Measurements from ENCODE around the gene CR1L.
A peak's percentile ranks its signal among the peaks of the same experiment; 100 is the strongest.
"Not testable (repeated sequence)": the region's sequence is repeated elsewhere in the genome, so short reads cannot be mapped to it uniquely, and the experiment has no call there.

The CR1L gene

DNA sequence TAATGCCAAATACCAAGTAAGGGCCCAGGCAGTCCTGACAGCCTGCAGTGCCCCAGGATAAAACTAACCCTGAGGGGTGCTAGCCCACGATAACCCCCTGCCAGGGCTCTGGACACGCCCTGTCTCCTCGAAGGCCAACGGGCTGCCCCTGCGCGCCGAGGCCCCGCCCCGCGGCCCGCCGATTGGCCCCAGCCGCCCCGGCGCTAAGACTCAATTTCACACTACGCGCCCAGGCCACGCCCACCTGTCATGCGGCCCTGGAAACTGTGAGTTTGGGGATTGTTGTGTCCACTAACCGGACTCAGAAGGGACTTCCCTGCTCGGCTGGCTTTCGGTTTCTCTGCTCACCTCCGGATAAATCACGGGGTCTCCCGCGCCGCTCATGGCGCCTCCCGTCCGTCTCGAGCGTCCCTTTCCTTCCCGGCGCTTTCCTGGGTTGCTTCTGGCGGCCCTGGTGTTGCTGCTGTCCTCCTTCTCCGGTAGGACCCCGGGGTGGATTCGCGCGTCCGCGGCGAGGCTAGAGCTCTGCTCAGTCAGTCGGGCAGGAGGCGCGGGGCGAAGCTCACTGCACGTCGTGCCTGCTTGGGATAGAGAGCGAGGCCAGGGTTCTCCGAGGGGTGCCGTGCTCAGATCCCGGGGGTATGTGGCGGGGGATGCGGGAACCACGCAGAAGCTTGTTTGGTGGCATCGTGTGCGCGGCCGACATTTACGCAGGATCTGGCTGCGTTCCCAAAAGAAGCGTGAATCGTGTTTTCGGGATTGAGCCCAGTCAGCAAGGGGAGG lies at the start of gene CR1L:
Gene CR1L (plus strand): TSS at position 282 of the 783 bp plus-strand sequence. CDS start 101 bp downstream, at position 383.
- TF ChIP-seq, protein P1, sequence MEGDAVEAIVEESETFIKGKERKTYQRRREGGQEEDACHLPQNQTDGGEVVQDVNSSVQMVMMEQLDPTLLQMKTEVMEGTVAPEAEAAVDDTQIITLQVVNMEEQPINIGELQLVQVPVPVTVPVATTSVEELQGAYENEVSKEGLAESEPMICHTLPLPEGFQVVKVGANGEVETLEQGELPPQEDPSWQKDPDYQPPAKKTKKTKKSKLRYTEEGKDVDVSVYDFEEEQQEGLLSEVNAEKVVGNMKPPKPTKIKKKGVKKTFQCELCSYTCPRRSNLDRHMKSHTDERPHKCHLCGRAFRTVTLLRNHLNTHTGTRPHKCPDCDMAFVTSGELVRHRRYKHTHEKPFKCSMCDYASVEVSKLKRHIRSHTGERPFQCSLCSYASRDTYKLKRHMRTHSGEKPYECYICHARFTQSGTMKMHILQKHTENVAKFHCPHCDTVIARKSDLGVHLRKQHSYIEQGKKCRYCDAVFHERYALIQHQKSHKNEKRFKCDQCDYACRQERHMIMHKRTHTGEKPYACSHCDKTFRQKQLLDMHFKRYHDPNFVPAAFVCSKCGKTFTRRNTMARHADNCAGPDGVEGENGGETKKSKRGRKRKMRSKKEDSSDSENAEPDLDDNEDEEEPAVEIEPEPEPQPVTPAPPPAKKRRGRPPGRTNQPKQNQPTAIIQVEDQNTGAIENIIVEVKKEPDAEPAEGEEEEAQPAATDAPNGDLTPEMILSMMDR (conservative IDR thresholded peaks at IDR 0.05): no peak
- no peak within 1 kb of the TSS for H3K27ac ChIP-seq

DNA sequence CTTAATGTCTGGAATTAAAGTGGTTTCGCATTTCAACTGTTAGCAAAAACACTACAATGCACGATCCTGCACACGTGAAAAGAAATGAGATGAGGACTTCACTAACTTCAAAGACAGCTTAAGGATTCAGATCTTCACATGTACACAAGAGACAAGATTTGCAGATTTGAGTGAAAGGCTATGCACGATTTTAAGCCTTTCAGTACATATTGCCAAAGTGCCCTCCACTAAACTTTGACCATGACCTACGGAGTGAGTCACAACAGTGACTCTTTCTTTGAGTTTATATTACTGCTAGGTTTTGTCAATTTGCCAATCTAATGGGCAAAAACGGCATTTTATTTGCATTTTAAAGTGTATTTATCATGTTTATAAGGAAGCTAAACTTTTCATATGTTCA lies 41.2 kb upstream of the CR1L start:
- H3K27ac ChIP-seq: no peak overlapping the region
- TF ChIP-seq, protein P1 (conservative IDR thresholded peaks at IDR 0.05): no peak

DNA sequence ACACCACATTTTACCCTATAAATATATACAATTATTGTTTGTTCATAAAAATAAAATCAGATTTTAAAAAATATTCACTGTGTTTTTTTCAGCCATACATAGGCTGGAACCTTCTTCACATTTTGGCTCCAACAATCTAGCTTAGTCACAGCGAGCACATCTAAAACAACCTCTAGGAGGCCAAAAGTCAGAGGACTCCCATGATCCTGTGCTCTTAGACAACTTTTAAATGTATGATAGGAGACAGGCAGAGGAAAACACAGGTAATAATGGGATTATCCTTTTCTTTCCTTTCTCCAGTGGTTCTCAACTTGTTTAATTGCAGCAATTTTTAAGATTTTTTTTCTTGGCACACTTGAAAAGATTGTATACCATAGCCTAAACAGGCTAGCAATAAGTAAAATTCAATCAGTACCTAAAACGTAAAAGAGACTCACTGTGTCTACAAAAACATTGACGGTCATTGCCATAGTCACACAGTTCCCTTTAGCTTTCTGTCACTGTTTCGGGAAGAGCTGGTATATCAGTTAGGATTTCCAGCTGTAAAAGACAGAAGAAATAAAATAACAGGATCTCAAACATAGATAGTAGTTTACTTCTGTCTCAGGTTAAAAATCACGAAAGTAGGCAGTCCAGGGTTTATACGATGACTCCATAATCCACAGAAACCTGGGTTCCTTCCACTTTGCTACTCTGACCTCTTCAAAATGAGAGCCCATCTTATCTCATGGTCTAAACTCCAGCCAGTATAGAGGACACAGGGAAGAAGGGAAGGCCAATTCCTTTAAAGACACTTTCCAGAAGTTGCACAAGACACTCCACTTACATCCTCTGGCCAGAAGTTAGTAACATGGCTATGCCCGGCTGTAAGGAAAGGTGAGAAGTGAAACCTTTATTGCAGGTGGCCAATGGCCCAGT lies 39.2 kb upstream of the CR1L start:
- TF ChIP-seq, protein P1 (conservative IDR thresholded peaks at IDR 0.05): no peak
- no peak overlapping the region for H3K27ac ChIP-seq

DNA sequence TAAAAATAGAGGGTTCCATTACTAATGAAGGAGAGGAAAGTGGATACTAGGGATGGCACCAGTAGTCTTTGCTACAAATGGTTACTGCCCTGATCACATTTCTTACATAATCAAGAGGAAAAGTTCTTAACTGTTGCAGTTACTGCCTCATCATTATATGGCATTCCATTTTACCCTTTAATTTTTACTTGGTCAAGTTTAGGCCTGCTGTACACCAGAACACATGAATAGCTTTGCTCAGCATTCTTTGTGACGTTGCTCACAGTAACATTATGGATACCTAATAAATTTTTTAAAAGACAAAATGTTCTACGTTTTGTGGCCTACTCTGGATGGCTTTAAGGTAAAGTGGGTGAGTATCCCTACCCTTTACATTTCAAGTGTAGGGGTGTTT lies 38.6 kb upstream of the CR1L start:
- TF ChIP-seq, protein P1 (conservative IDR thresholded peaks at IDR 0.05): no peak
- no peak overlapping the region for H3K27ac ChIP-seq

DNA sequence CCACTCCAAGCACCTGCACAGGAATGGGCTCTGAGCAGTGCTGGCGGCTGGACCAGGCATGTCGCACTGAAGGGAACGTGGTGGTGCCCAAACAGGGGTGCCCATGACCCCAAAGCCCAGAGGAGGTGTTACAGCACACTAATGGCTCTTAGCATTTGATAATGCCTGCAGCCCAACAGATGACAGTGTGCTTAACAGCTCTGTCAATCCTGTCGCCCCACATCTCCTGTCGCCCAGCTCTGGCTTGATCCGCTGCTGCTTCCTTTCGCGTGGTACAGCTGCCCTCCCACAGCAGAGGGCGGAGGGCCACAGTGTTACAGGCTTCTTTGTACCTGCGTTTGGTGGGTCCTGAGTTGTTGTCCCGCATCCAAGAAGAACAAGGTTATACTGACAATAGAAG lies 32.2 kb upstream of the CR1L start:
- H3K27ac ChIP-seq: no peak overlapping the region
- TF ChIP-seq, protein P1 (conservative IDR thresholded peaks at IDR 0.05): no peak

DNA sequence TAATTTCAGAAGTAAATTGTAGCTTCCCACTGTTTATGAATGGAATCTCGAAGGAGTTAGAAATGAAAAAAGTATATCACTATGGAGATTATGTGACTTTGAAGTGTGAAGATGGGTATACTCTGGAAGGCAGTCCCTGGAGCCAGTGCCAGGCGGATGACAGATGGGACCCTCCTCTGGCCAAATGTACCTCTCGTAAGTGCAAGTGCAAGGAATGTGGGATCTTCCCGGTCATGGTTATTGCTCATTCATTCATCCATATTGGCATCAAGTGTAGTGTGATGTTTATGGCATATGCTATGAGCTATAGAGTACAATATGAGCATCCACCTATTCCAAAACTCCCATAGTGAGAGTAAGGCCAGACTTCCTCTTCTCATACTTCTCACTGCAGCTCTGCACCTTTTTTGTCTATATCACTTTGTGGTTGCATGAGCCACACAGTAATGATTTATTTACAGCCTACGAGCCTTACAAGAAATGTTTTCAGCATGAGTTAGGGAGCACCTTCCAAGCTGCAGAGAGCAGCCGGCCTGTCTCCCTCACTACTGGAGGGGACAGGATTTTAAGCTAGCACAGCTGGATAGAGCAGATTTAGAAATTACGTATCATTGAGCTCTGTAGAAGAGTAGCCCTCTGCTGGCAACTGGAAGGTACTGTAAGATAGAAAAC lies 24.9 kb upstream of the CR1L start:
- no peak overlapping the region for H3K27ac ChIP-seq
- TF ChIP-seq, protein P1 (conservative IDR thresholded peaks at IDR 0.05): peak; percentile 82

DNA sequence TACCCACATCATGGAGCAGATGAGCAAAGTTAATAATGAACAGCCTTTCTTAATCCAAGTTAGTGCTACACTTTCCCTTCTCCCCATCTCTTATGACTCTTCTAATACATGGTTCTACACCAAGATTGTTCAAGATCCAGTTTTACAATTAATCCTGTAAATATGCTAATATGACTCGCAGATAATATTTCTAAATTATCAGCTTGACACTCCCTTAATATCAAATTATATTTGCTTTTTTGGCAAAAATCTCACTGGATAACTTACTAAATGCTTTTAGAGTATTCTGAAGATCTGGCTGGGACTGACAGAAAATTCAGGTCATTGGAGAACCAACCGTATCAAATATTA lies 24.4 kb upstream of the CR1L start:
- H3K27ac ChIP-seq: no peak overlapping the region
- TF ChIP-seq, protein P1 (conservative IDR thresholded peaks at IDR 0.05): peak; percentile 58

DNA sequence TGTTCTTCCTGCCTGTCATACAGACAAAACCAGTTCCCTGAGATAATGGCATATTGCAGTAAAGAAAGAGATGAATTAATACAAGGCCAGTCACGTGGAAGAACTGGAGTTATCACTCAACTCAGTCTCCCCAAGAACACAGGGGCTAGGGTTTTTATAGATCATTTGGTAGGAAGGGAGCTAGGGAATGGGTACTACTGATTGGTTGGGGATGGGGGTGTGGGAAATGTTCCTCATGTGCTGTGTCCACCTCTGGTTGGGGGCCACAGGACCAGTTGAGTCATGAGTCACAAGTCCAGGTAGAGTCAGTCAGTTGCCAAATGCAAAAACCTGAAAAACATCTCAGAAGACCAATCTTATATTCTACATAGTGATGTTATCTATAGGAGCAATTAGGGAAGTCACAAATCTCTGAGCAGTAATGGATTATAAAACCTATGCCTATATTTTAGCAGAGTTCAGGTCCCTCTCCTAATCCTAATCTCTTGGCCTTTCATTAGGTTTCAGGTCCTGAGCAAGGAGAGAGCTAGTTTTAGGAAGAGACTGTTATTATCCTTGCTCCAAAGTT lies 19.3 kb upstream of the CR1L start:
- H3K27ac ChIP-seq: not testable (repeated sequence)

Measured in VCaP (cell line).